IMR-90 (cell line): Measurements from ENCODE around the gene RSPH9. TPM values are rescaled to one million over a fixed set of nuclear protein-coding genes. Genes with fewer than 3 reads are reported as not detected.

ENCODE experiments used
- ATAC-seq: fragments of 200-7000 bp; cut with Tn5 transposase; 2 replicates; pipeline ENCODE4 v1.9.1; 2020; ENCODE audit warnings: low read depth, mild to moderate bottlenecking, moderate library complexity
- BruUV-seq: library from RNA; stranded (reverse); fragments of 400-500 nt; replicated peaks from 2 replicates; lab custom pipeline; 2021; lab: Mats Ljungman, UMichigan
- CTCF ChIA-PET: fragments of 300-600 bp; formaldehyde crosslinking; extraction: SDS; loops from one replicate; lab custom pipeline; 2021; ENCODE audit warnings: antibody characterized with exemption; lab: Yijun Ruan, JAX
- POLR2A ChIA-PET: fragments of 300-600 bp; sonication (Branson Sonifier 250); formaldehyde crosslinking; loops from one replicate; lab custom pipeline; 2022; ENCODE audit warnings: antibody characterized with exemption; ENCODE audit not compliant: unreplicated experiment; lab: Charles Lee
- DNase-seq: peaks from one replicate; pipeline ENCODE4 v3.0.0; 2013
- H2AFZ ChIP-seq: replicated peaks from 2 replicates; pipeline ENCODE3; 2013; ENCODE audit warnings: low read length, mild to moderate bottlenecking; ENCODE audit not compliant: poor library complexity
- H2AK5ac ChIP-seq: 2 replicates; pipeline ENCODE4 v1.6.1; 2013; ENCODE audit warnings: low read depth, low read length, inconsistent platforms
- H2AK9ac ChIP-seq: replicated peaks from 2 replicates; pipeline ENCODE3; 2013; ENCODE audit warnings: mild to moderate bottlenecking, low read depth, low read length, moderate library complexity; ENCODE audit not compliant: poor library complexity
- H2BK120ac ChIP-seq: 2 replicates; pipeline ENCODE4 v1.6.1; 2013; ENCODE audit warnings: low read depth, low read length, inconsistent platforms
- H2BK15ac ChIP-seq: 3 replicates; pipeline ENCODE4 v1.6.1; 2013; ENCODE audit warnings: low read depth, low read length, inconsistent platforms
- H2BK20ac ChIP-seq: 2 replicates; pipeline ENCODE4 v1.6.1; 2013; ENCODE audit warnings: low read depth, mild to moderate bottlenecking, inconsistent platforms, low read length, moderate library complexity
- H2BK5ac ChIP-seq: 2 replicates; pipeline ENCODE4 v1.6.1; 2013; ENCODE audit warnings: mild to moderate bottlenecking, low read depth, low read length, inconsistent platforms; ENCODE audit not compliant: poor library complexity, severe bottlenecking
- H3K14ac ChIP-seq: replicated peaks from 2 replicates; pipeline ENCODE4 v1.6.1; 2013; ENCODE audit warnings: low read depth, low read length, inconsistent platforms
- H3K18ac ChIP-seq: 2 replicates; pipeline ENCODE4 v1.6.1; 2013; ENCODE audit warnings: low read depth, low read length, control low read depth
- H3K23ac ChIP-seq: 2 replicates; pipeline ENCODE4 v1.6.1; 2013; ENCODE audit warnings: low read depth, low read length, inconsistent platforms
- H3K27ac ChIP-seq: 2 replicates; pipeline ENCODE4 v1.5.1; 2013; ENCODE audit warnings: mild to moderate bottlenecking, control low read depth, low read length; ENCODE audit not compliant: insufficient read depth
- H3K27me3 ChIP-seq: 2 replicates; pipeline ENCODE4 v1.6.1; 2013; ENCODE audit warnings: low read length; ENCODE audit not compliant: control insufficient read depth, insufficient read depth
- H3K36me3 ChIP-seq: 2 replicates; pipeline ENCODE4 v1.6.1; 2013; ENCODE audit warnings: low read length, mixed read lengths; ENCODE audit not compliant: control insufficient read depth, insufficient read depth
- H3K4ac ChIP-seq: 2 replicates; pipeline ENCODE4 v1.6.1; 2013; ENCODE audit warnings: low read depth, low read length, inconsistent platforms
- H3K4me1 ChIP-seq: 2 replicates; pipeline ENCODE4 v1.6.1; 2013; ENCODE audit warnings: low read length, mixed read lengths; ENCODE audit not compliant: control insufficient read depth, insufficient read depth
- H3K4me2 ChIP-seq: 2 replicates; pipeline ENCODE4 v1.6.1; 2013; ENCODE audit warnings: low read depth, mild to moderate bottlenecking, control low read depth, low read length, moderate library complexity
- H3K4me3 ChIP-seq: 2 replicates; pipeline ENCODE4 v1.5.1; 2013; ENCODE audit warnings: low read depth, mild to moderate bottlenecking, control low read depth, low read length, moderate library complexity; ENCODE audit not compliant: insufficient read depth
- H3K56ac ChIP-seq: 2 replicates; pipeline ENCODE4 v1.6.1; 2013; ENCODE audit warnings: low read length, inconsistent platforms; ENCODE audit not compliant: insufficient read depth; ENCODE audit errors: extremely low read depth
- H3K79me1 ChIP-seq, 2 experiments: 2 replicates each; pipeline ENCODE4 v1.6.1; 2013; ENCODE audit warnings: low read length in 2 of 2, inconsistent platforms in 1 of 2, low read depth in 1 of 2
- H3K9ac ChIP-seq: 2 replicates; pipeline ENCODE4 v1.6.1; 2013; ENCODE audit warnings: low read depth, low read length, control low read depth
- H3K9me1 ChIP-seq: 2 replicates; pipeline ENCODE4 v1.6.1; 2013; ENCODE audit warnings: low read length, inconsistent platforms; ENCODE audit not compliant: insufficient read depth
- H3K9me3 ChIP-seq: 2 replicates; pipeline ENCODE4 v1.6.1; 2013; ENCODE audit warnings: low read length; ENCODE audit not compliant: control insufficient read depth, insufficient read depth
- H4K20me1 ChIP-seq: 2 replicates; pipeline ENCODE4 v1.6.1; 2013; ENCODE audit warnings: low read length, inconsistent platforms; ENCODE audit not compliant: insufficient read depth
- H4K5ac ChIP-seq: 2 replicates; pipeline ENCODE4 v1.6.1; 2013; ENCODE audit warnings: mild to moderate bottlenecking, low read depth, low read length, control low read depth
- H4K8ac ChIP-seq, 2 experiments: 2 replicates each; pipeline ENCODE4 v1.6.1; 2013; ENCODE audit warnings: low read depth in 2 of 2, low read length in 2 of 2, control low read depth in 1 of 2, inconsistent platforms in 1 of 2
- H4K91ac ChIP-seq: 2 replicates; pipeline ENCODE4 v1.6.1; 2013; ENCODE audit warnings: low read depth, low read length, inconsistent platforms; ENCODE audit not compliant: insufficient read depth
- BHLHE40 ChIP-seq: fragments of 150-350 bp; IDR thresholded peaks from 2 replicates; pipeline ENCODE4 v1.6.1; 2016; ENCODE audit warnings: mild to moderate bottlenecking, low read depth, low read length
- CHD1 ChIP-seq: IDR thresholded peaks from 2 replicates; pipeline ENCODE4 v1.6.1; 2012; ENCODE audit warnings: low read depth, low read length, improper control_type of control experiment
- MAFK ChIP-seq: IDR thresholded peaks from 2 replicates; pipeline ENCODE4 v1.6.1; 2012; ENCODE audit warnings: low read depth, low read length, improper control_type of control experiment
- SMC3 ChIP-seq: fragments of 150-350 bp; IDR thresholded peaks from 2 replicates; pipeline ENCODE4 v1.6.1; 2016; ENCODE audit warnings: low read depth, mild to moderate bottlenecking, antibody characterized with exemption, low read length, moderate library complexity
- WGBS, 2 experiments: methylation state at CpG; one replicate each; pipeline versions ENCODE4 v1.1.5 to v1.1.7; 2013; ENCODE audit warnings: missing lambda C conversion rate in 2 of 2; ENCODE audit not compliant: insufficient read length in 1 of 2; ENCODE audit errors: extremely low coverage in 2 of 2; 5-methylcytosine and 5-hydroxymethylcytosine counted together
- dilution Hi-C: fragments of 300-500 bp; cut with HindIII; formaldehyde crosslinking; loops from one replicate; pipeline ENCODE4 v1.14.3; 2018; ENCODE audit warnings: low sequenced_read_pairs; ENCODE audit not compliant: unreplicated experiment
- in situ Hi-C: fragments of 300-500 bp; cut with MboI; formaldehyde crosslinking; loops from 3 replicates; pipeline ENCODE4 v1.14.3; 2019; ENCODE audit warnings: low sequenced_read_pairs, inconsistent platforms, mixed read lengths
- intact Hi-C: fragments of 100-400 bp; cut with micrococcal nuclease; formaldehyde crosslinking; loops from 2 replicates; pipeline ENCODE4 v1.10.0; 2022
- polyA plus RNA-seq, 3 experiments: library from polyadenylated mRNA; depleted of rRNA; stranded (reverse); fragments of >200 nt; gene quantifications; 2 replicates each; pipeline ENCODE4 v1.2.3, GENCODE V29; 2012; ENCODE audit warnings: low replicate concordance in 1 of 3
- total RNA-seq: library from RNA; depleted of rRNA; stranded (reverse); fragments of >200 nt; gene quantifications from 2 replicates; pipeline ENCODE4 v1.2.3, GENCODE V29; 2012

The RSPH9 gene
- total and polyA plus RNA-seq, 2 of the 4 experiments (the other 2 are of a cell fraction): 0.18 to 0.21 TPM

DNA sequence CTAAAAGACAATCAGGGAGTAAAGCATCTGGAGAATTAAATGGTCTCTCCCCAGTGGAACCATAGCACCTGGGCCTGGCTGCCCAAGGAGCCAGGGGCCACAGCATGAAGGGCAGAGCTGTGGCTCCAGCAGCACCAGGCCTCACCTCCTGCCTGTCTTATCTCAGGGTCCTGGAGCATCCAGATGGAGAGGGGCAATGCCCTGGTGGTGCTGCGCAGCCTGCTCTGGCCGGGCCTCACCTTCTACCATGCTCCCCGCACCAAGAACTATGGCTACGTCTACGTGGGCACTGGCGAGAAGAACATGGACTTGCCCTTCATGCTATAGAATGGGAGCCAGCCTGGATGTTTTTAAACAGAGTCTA is 25.8 kb downstream of the RSPH9 start:
- H2AFZ ChIP-seq: no peak overlapping the region
- H3K14ac ChIP-seq: no peak overlapping the region
- peaks cover 17% of the 10 kb centered on the region for H3K4me1 ChIP-seq
- peaks cover 39% of the 10 kb centered on the region for H3K36me3 ChIP-seq
- H3K27me3 ChIP-seq: no peaks in the 10 kb centered on the region
- BruUV-seq: no TSS peak
- H2AK5ac ChIP-seq: no peak overlapping the region
- H4K8ac ChIP-seq: no peak overlapping the region
- no peak overlapping the region for H3K23ac ChIP-seq
- H3K4me3 ChIP-seq: no peak overlapping the region
- H3K4me2 ChIP-seq: no peak overlapping the region
- no peak overlapping the region for H3K4ac ChIP-seq
- no peak overlapping the region for H2AK9ac ChIP-seq
- no peak overlapping the region for H2BK5ac ChIP-seq
- H3K9me3 ChIP-seq: no peaks in the 10 kb centered on the region
- dilution Hi-C loops: no loop called here
- intact Hi-C loops: no loop called here
- no peak overlapping the region for H2BK15ac ChIP-seq
- TF ChIP-seq MAFK (no peak), SMC3 (no peak), CHD1 (no peak), BHLHE40 (no peak)
- H3K79me1 ChIP-seq: no peaks in the 10 kb centered on the region
- POLR2A ChIA-PET: no interaction called here
- CTCF ChIA-PET: no interaction called here
- H3K9me1 ChIP-seq: peaks cover 16% of the 10 kb centered on the region; the same call in 1 of the 2 replicates
- H3K56ac ChIP-seq: no peak overlapping the region
- no peak overlapping the region for H2BK120ac ChIP-seq
- WGBS, 2 experiments: 93% methylated on average over 3 of the region's 6 CpGs; no CpG with 5 or more reads in 1 of the 2 experiments
- H4K20me1 ChIP-seq: no peaks in the 10 kb centered on the region; the same call in 1 of the 2 replicates
- no peak for ATAC-seq
- no peak overlapping the region for H3K27ac ChIP-seq
- in situ Hi-C loops: no loop called here
- no peak for DNase-seq
- no peak overlapping the region for H3K18ac ChIP-seq
- no peak overlapping the region for H3K9ac ChIP-seq
- no peak overlapping the region for H4K91ac ChIP-seq
- no peak overlapping the region for H4K5ac ChIP-seq
- H2BK20ac ChIP-seq: no peak overlapping the region
